Endothelial cell (in vitro differentiated cells): Measurements from ENCODE around the gene CALN1. TPM values are rescaled to one million over a fixed set of nuclear protein-coding genes. Genes with fewer than 3 reads are reported as not detected.

ENCODE experiments used
- DNase-seq: peaks from one replicate; pipeline ENCODE4 v3.0.0; 2021; ENCODE audit warnings: low spot score
- H3K27ac Mint-ChIP-seq: one replicate; pipeline ENCODE4 v1.8.0; 2021; ENCODE audit warnings: mixed read lengths, inconsistent platforms; ENCODE audit not compliant: unreplicated experiment
- H3K27me3 Mint-ChIP-seq: one replicate; pipeline ENCODE4 v1.8.0; 2021; ENCODE audit warnings: mild to moderate bottlenecking, moderate library complexity, mixed read lengths, inconsistent platforms; ENCODE audit not compliant: unreplicated experiment
- H3K36me3 Mint-ChIP-seq: one replicate; pipeline ENCODE4 v1.8.0; 2021; ENCODE audit warnings: mild to moderate bottlenecking, low read depth, mixed read lengths, inconsistent platforms; ENCODE audit not compliant: unreplicated experiment
- H3K4me1 Mint-ChIP-seq: one replicate; pipeline ENCODE4 v1.8.0; 2021; ENCODE audit warnings: mild to moderate bottlenecking, mixed read lengths, inconsistent platforms; ENCODE audit not compliant: unreplicated experiment
- H3K4me3 Mint-ChIP-seq: one replicate; pipeline ENCODE4 v1.8.0; 2021; ENCODE audit warnings: mild to moderate bottlenecking, mixed read lengths, inconsistent platforms; ENCODE audit not compliant: unreplicated experiment
- H3K9me3 Mint-ChIP-seq: one replicate; pipeline ENCODE4 v1.8.0; 2021; ENCODE audit warnings: mixed read lengths, inconsistent platforms; ENCODE audit not compliant: unreplicated experiment
- total RNA-seq: library from RNA; stranded (reverse); fragmentation: NEBNext Ultra II Directional; extraction: Animal tissue kit (Norgen Biotek cat#: 25700); gene quantifications from one replicate; pipeline ENCODE4 v1.2.1, GENCODE V29; 2021; ENCODE audit not compliant: unreplicated experiment
- TF ChIP-seq, protein P1 (sequence below): fragments of 200-600 bp; sonication (generic); IDR thresholded peaks from one replicate; pipeline ENCODE4 v1.5.0; 2021; ENCODE audit warnings: antibody characterized with exemption; ENCODE audit not compliant: unreplicated experiment

The CALN1 gene
- total RNA-seq, 1 donor from 2014 or later: 1.4 TPM

GRCh38 chr7:71795410-71795809 is 616.7 kb downstream of the CALN1 start:
- H3K36me3 Mint-ChIP-seq: no peaks in the 10 kb centered on the region
- H3K9me3 Mint-ChIP-seq: no peaks in the 10 kb centered on the region
- no peaks in the 10 kb centered on the region for H3K4me1 Mint-ChIP-seq
- H3K27me3 Mint-ChIP-seq: no peaks in the 10 kb centered on the region
- DNase-seq: no peak
- TF ChIP-seq, protein P1, sequence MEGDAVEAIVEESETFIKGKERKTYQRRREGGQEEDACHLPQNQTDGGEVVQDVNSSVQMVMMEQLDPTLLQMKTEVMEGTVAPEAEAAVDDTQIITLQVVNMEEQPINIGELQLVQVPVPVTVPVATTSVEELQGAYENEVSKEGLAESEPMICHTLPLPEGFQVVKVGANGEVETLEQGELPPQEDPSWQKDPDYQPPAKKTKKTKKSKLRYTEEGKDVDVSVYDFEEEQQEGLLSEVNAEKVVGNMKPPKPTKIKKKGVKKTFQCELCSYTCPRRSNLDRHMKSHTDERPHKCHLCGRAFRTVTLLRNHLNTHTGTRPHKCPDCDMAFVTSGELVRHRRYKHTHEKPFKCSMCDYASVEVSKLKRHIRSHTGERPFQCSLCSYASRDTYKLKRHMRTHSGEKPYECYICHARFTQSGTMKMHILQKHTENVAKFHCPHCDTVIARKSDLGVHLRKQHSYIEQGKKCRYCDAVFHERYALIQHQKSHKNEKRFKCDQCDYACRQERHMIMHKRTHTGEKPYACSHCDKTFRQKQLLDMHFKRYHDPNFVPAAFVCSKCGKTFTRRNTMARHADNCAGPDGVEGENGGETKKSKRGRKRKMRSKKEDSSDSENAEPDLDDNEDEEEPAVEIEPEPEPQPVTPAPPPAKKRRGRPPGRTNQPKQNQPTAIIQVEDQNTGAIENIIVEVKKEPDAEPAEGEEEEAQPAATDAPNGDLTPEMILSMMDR: no peak
- H3K4me3 Mint-ChIP-seq: no peak overlapping the region
- no peak overlapping the region for H3K27ac Mint-ChIP-seq

- peaks cover 9% of the 10 kb centered on the region for H3K9me3 Mint-ChIP-seq
- H3K27ac Mint-ChIP-seq: no peak overlapping the region
- H3K36me3 Mint-ChIP-seq: no peaks in the 10 kb centered on the region
- no peaks in the 10 kb centered on the region for H3K4me1 Mint-ChIP-seq
- H3K4me3 Mint-ChIP-seq: no peak overlapping the region
- DNase-seq: no peak
- TF ChIP-seq, protein P1: no peak
- no peaks in the 10 kb centered on the region for H3K27me3 Mint-ChIP-seq
These were observed 618.9 kb downstream of the CALN1 start for GRCh38 chr7:71793251-71793650.

GRCh38 chr7:71787513-71787912 is 624.6 kb downstream of the CALN1 start:
- TF ChIP-seq, protein P1: no peak
- Mint-ChIP-seq H3K9me3 (peaks cover 29% of the 10 kb centered on the region), H3K36me3 (peaks cover 14% of the 10 kb centered on the region), H3K4me3 (no peak overlapping the region), H3K4me1 (no peaks in the 10 kb centered on the region), H3K27me3 (no peaks in the 10 kb centered on the region), H3K27ac (no peak overlapping the region)
- no peak for DNase-seq

DNA sequence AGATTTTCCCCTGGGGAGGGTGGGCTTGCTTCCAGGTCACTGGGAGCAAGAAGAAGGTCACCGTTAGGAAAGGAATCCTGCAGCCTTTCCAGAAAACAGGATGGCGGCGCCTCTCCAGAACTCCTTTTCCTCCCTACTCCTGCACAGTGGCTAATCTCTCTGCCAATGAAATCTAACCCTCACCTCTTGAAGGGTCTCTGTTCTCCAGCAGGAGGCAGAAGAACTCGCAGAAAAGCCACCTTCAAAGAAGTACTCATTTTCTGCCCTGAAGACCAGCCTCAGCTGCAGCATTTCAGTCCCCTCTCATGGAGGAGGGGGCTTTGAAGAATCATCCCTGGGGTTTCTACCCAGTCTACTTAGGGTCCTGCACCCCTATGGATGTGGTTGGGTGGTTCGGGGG is 626.9 kb downstream of the CALN1 start:
- no peaks in the 10 kb centered on the region for H3K27me3 Mint-ChIP-seq
- no peaks in the 10 kb centered on the region for H3K4me1 Mint-ChIP-seq
- TF ChIP-seq, protein P1: no peak
- peaks cover 14% of the 10 kb centered on the region for H3K36me3 Mint-ChIP-seq
- H3K27ac Mint-ChIP-seq: no peak overlapping the region
- H3K4me3 Mint-ChIP-seq: no peak overlapping the region
- no peak for DNase-seq
- H3K9me3 Mint-ChIP-seq: peaks cover 28% of the 10 kb centered on the region

- no peak for DNase-seq
- TF ChIP-seq, protein P1: no peak
- Mint-ChIP-seq H3K4me1 (no peaks in the 10 kb centered on the region), H3K36me3 (peaks cover 14% of the 10 kb centered on the region), H3K9me3 (peaks cover 24% of the 10 kb centered on the region), H3K4me3 (no peak overlapping the region), H3K27ac (no peak overlapping the region), H3K27me3 (no peaks in the 10 kb centered on the region)
These were observed 627.4 kb downstream of the CALN1 start for GRCh38 chr7:71784781-71785180.
